Vagina (tissue), 2 donors: ENCODE results near the gene DSCAML1. TPM values are rescaled to one million over a fixed set of nuclear protein-coding genes. Genes with fewer than 3 reads are reported as not detected.

Experiments
- DNase-seq, 2 donors: peaks; one replicate each; pipeline ENCODE4 v3.0.0-alpha.2; 2017; ENCODE audit errors: extremely low spot score in 2 of 2
- H3K27ac ChIP-seq: fragments of 200-600 bp; sonication (generic); one replicate; pipeline ENCODE4 v1.5.1; 2019
- H3K27me3 ChIP-seq: fragments of 200-600 bp; sonication (generic); one replicate; pipeline ENCODE4 v1.5.1; 2019
- H3K36me3 ChIP-seq, 2 donors: fragments of 200-600 bp; sonication (generic); one replicate each; pipeline ENCODE4 v1.5.1; 2017 to 2019
- H3K4me1 ChIP-seq: fragments of 200-600 bp; sonication (generic); one replicate; pipeline ENCODE4 v1.5.1; 2019
- H3K4me3 ChIP-seq, 2 donors: fragments of 200-600 bp; sonication (generic); 1 replicate in 1 of 2; 2 replicates in 1 of 2; pipeline ENCODE4 v1.5.1; 2016 to 2019
- H3K9me3 ChIP-seq: fragments of 200-600 bp; sonication (generic); one replicate; pipeline ENCODE4 v1.5.1; 2019
- CTCF ChIP-seq, 3 experiments: fragments of 450-650 bp in 2 of 3; fragments of 200-600 bp in 1 of 3; sonication (generic) in 1 of 3; IDR thresholded peaks; one replicate each; pipeline ENCODE4 v1.5.1; 2017 to 2019; ENCODE audit warnings: antibody characterized with exemption in 3 of 3, mild to moderate bottlenecking in 2 of 3, moderate library complexity in 2 of 3
- POLR2A ChIP-seq, 2 donors: fragments of 450-650 bp; IDR thresholded peaks; one replicate each; pipeline ENCODE4 v1.6.1; 2017; ENCODE audit warnings: antibody characterized with exemption in 2 of 2, mild to moderate bottlenecking in 2 of 2, moderate library complexity in 2 of 2
- POLR2AphosphoS5 ChIP-seq, 2 donors: sonication (generic); formaldehyde crosslinking; IDR thresholded peaks; one replicate each; pipeline ENCODE4 v1.9.0; 2017; ENCODE audit warnings: antibody characterized with exemption in 2 of 2, mild to moderate bottlenecking in 2 of 2, low read depth in 1 of 2; ENCODE audit not compliant: insufficient read depth in 1 of 2
- intact Hi-C: fragments of 100-400 bp; cut with DNase I; formaldehyde crosslinking; loops from one replicate; pipeline ENCODE4 v1.15.1; 2023
- total RNA-seq: library from RNA; depleted of rRNA; stranded (reverse); fragments of >200 nt; gene quantifications from one replicate; pipeline ENCODE4 v1.2.3, GENCODE V29; 2016

The DSCAML1 gene
- total RNA-seq, 1 donor from 2014 or later = 0.25 TPM

- TF ChIP-seq POLR2AphosphoS5 (IDR thresholded peaks at IDR 0.05; ENCODE audit: insufficient read depth in 1 of 2, low read depth in 1 of 2) (no peak), CTCF (IDR thresholded peaks at IDR 0.05) (peak in 2 of 3 experiments; percentile 5 to 26)
- no peak overlapping the region for H3K27ac ChIP-seq
- H3K4me1 ChIP-seq = peaks cover 45% of the 10 kb centered on the region
- intact Hi-C loops = loop anchor here (10.0 kb wide), 1 partner anchor 395 kb away; no protein-coding TSS in a partner anchor
- H3K9me3 ChIP-seq = no peaks in the 10 kb centered on the region
- DNase-seq = no peak
- H3K36me3 ChIP-seq = no peaks in the 10 kb centered on the region
- no peaks in the 10 kb centered on the region for H3K27me3 ChIP-seq
- no peak overlapping the region for H3K4me3 ChIP-seq
Observed at GRCh38 chr11:117819096-117820040, 22.4 kb upstream of the DSCAML1 start.

GRCh38 chr11:117818041-117818873 is 21.2 kb upstream of the DSCAML1 start:
- H3K4me1 ChIP-seq = peaks cover 34% of the 10 kb centered on the region
- H3K4me3 ChIP-seq = no peak overlapping the region
- H3K9me3 ChIP-seq = no peaks in the 10 kb centered on the region
- H3K36me3 ChIP-seq = no peaks in the 10 kb centered on the region
- no peak for TF ChIP-seq CTCF (IDR thresholded peaks at IDR 0.05)
- peak overlapping the region; percentile 48 for H3K27ac ChIP-seq
- intact Hi-C loops = loop anchor here (10.0 kb wide), 1 partner anchor 393 kb away; no protein-coding TSS in a partner anchor
- no peaks in the 10 kb centered on the region for H3K27me3 ChIP-seq
- no peak for DNase-seq

GRCh38 chr11:117817368-117818040 is 20.5 kb upstream of the DSCAML1 start:
- intact Hi-C loops = loop anchor here (10.0 kb wide), 1 partner anchor 393 kb away; no protein-coding TSS in a partner anchor
- H3K9me3 ChIP-seq = no peaks in the 10 kb centered on the region
- peaks cover 32% of the 10 kb centered on the region for H3K4me1 ChIP-seq
- H3K4me3 ChIP-seq = peak overlapping the region in 1 of 2 donors; percentile 18
- TF ChIP-seq POLR2AphosphoS5 (IDR thresholded peaks at IDR 0.05; ENCODE audit: insufficient read depth in 1 of 2, low read depth in 1 of 2) (peak in 1 of 2 donors; percentile 12), POLR2A (IDR thresholded peaks at IDR 0.05) (no peak), CTCF (IDR thresholded peaks at IDR 0.05) (peak; percentile 97 to 99 (median 98))
- no peaks in the 10 kb centered on the region for H3K36me3 ChIP-seq
- H3K27me3 ChIP-seq = no peaks in the 10 kb centered on the region
- H3K27ac ChIP-seq = peak overlapping the region; percentile 48
- DNase-seq = no peak

- no peak for DNase-seq
- Histone ChIP-seq H3K4me1 (peaks cover 32% of the 10 kb centered on the region), H3K4me3 (no peak overlapping the region), H3K27me3 (no peaks in the 10 kb centered on the region), H3K27ac (peak overlapping the region; percentile 48), H3K9me3 (no peaks in the 10 kb centered on the region), H3K36me3 (no peaks in the 10 kb centered on the region)
- intact Hi-C loops = loop anchor here (10.0 kb wide), 1 partner anchor 392 kb away; no protein-coding TSS in a partner anchor
- TF ChIP-seq POLR2A (IDR thresholded peaks at IDR 0.05) (no peak), POLR2AphosphoS5 (IDR thresholded peaks at IDR 0.05; ENCODE audit: insufficient read depth in 1 of 2, low read depth in 1 of 2) (no peak), CTCF (IDR thresholded peaks at IDR 0.05) (no peak)
Observed at GRCh38 chr11:117816846-117817367, 19.9 kb upstream of the DSCAML1 start.
